HG03064 (cell line): ENCODE results near the gene DUS1L.
A peak's percentile ranks its signal among the peaks of the same experiment; 100 is the strongest.

ENCODE experiments used
- ATAC-seq: cut with Tn5 transposase; IDR thresholded peaks from one replicate; pipeline ENCODE4 v1.9.1; 2021; ENCODE audit warnings: low read depth; ENCODE audit not compliant: unreplicated experiment

The DUS1L gene

DNA sequence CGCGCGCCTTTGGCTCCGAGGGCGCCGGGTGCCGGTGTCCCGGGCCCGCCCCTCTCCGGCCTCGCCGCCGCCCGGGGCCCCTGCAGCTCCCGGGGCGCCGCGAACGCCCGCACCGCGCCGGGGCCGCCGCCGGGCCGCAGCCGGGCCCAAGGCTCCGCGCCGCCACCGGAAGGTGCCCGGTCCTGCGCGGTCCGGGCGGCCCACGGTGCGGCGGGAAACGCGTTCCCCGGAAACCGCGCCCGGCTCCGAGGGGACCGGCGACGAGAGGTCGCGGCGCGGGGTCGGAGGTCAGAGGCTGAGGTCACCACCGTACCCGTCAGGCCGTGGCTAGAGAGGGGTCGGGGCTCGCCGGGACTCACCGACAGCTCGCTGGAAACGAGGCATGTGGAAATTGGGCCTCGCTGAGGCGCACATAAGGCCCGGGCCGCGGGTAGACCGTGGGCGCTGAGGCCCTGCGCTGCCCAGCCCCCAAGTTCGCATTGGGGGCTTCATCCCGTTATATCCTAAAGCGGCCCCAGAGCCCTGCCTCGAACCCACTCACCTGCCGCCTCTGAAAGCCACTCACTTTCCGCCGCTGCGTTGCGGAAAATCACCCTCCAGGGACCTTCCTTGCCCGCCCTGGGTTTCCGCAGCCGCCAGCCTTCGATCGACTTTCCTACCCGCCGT is at the start of gene DUS1L:
TSS of gene DUS1L (minus strand) at position 167 of the 666 bp plus-strand sequence. CDS start 745 bp downstream, outside the sequence.
- no peak for ATAC-seq

DNA sequence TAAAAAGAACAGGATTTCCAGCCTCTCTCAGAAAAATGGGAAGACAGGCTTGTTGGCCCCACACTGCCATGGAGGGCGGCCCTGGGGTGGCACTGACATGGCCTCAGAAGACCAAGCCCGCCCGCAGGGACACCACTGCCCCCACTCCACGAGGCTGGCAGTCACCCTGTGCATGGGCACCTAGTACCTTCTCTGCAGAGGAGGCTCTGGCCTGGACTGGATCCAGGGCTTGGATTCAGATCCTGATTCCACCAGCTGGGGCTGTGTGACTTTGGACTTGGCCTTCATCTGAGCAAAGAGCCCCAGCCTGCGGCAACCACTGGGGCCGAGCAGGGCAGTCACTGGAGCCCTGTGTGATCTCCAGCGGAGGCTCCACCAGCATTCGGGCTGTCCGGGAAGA is 49.3 kb upstream of the DUS1L start:
- no peak for ATAC-seq

DNA sequence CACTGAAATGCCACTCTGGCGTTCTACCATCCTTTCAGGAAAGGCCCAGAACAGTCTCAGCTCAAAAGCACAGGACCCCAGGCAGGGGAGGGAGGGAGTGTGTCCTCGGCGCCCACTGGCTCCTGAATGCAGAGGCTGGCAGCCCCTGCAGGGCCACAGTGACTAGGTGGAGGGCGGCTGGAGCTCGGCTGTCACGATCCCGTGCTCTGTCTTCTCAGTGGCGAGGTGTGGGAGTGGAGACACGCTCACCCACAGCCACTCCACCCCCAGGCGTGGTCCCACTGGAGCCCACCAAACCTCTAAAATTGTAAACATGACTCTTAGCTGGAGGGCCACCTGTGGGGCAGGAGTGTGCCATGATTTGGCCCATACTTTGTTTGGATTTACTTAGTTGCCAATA is 48.8 kb upstream of the DUS1L start:
- ATAC-seq: no peak

DNA sequence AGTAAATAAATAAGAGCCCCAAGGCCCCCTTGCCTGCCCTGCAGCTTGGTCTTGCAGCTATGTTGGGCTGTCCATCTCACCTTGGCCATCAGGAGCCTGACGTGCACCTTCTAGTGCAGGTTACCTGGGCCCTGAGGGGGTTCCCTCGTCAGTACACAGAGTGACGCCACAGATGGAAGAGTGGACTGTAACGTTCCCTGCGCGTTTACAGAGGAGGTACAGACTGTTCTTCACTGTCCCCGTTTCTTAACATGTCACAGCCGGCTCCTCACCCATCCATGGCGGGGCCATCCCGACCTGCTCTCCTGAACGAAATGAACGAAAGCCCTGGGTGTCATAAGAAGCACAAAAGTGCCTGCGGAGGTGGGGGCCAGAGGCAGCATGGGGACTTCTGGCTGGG is 48.3 kb upstream of the DUS1L start:
- ATAC-seq: no peak

GRCh38 chr17:82113422-82113821 is 47.8 kb upstream of the DUS1L start:
- no peak for ATAC-seq

DNA sequence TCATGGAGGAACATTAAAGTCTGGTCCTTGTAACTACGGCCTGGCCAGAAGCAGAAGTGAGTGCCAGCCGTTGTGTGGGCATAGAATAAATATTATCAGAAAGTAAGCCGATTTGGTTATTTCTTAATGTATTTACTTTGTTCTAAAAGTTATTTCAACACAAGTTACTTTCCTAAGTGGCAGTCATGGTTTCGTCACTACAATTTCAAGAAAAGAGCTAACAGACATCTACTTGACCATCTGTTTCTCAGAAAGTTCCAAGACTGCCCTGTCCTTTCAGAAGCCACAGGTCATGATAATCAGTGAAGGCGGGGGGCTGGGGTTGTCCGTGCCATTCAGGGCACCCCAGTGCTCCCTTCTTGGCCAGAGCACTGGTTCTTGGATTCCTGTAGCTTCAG is 47.3 kb upstream of the DUS1L start:
- ATAC-seq: no peak

DNA sequence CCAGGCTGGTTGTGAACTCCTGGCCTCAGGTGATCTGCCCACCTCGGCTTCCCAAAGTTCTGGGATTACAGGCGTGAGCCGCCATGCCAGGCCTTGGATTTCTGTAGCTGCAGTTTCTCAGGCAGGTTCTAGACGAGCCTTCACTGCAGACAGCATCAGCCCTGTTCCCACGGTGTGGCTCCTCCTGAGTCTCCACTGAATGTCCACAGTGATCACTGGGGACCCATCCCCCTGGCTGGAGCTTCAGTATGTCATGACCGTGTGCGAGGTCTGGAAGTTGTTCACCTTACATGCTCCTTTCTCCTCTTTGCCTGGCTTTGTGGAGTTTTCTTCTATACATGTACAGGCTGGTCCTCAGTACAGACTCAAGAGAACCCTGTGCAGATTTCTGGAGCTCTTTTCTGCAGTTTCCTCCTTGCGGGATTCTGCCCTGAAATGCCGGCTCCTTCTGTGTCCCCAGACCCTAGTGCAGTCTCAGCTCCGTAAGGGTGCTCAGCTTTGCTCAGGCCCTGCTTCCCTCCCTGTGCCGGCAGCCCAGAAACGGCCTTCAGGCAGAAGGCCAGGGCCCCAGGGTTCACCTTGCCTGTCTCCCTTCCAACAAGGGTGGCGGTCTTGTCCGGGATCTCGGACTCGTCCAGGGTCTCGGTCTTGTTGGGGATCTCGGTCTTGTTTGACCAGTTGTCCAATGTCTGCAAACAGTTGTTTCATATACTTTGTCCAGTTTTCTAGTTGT is 46.7 kb upstream of the DUS1L start:
- ATAC-seq: no peak

- no peak for ATAC-seq
Observed at GRCh38 chr17:82110298-82110697, 44.7 kb upstream of the DUS1L start.

DNA sequence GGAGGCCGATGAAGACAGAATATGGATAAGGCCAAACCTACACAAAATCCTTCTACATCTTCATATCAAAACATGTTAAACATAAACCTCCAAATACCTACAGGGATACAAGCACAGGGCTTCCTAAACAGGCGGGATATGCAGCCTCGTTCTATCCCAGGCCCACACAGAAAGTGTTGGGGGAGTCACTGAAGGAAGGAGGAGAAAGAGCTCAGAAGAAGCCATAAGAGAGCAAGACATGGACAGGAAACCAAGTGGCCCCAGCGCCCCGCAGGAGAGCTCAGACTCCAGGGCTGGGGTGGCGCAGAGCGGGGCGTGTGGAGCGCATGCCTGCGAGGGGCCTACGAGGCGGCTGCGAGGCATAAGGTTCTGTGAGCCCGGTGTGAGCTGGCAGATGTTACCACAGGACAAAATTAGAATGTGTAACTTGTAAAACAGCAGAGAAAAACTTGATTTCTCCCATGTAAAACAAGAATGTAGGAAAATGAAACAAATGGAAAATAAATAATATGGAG is 43.4 kb upstream of the DUS1L start:
- no peak for ATAC-seq

- ATAC-seq: no peak
Observed at GRCh38 chr17:82108496-82108945, 42.9 kb upstream of the DUS1L start.

GRCh38 chr17:82108038-82108437 is 42.4 kb upstream of the DUS1L start:
- ATAC-seq: no peak

- ATAC-seq: no peak
Observed at GRCh38 chr17:82107341-82107860, 41.8 kb upstream of the DUS1L start.

DNA sequence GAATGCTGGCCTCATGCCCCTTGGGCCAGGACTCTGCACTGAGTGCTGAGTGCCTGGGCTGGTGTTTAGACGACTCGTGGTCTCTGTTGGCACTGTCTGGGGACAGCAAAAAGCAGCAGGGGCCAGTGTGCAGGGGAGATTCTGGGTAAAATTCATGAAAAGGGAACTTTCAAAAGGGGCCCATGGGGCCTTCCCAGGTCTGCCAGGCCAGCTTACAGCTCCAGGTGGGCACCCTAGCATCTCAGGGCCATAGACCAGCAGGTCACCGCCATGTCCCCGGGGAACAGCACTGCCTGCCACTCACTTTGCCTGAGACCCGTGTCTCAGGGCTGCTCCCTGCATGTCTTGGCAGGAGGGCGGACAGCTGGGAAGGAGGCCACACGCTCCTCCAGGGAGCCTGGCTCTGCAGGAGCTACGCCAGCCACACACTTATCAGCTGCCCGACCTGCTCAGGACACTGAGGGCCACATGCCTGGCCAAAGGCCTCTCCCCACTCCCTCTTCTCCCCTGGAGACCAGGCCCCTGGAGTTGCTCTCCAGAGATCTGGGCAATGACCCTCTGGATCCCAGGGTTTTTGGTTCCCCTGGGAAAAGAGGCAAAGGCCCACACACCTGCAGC is 41.2 kb upstream of the DUS1L start:
- no peak for ATAC-seq

DNA sequence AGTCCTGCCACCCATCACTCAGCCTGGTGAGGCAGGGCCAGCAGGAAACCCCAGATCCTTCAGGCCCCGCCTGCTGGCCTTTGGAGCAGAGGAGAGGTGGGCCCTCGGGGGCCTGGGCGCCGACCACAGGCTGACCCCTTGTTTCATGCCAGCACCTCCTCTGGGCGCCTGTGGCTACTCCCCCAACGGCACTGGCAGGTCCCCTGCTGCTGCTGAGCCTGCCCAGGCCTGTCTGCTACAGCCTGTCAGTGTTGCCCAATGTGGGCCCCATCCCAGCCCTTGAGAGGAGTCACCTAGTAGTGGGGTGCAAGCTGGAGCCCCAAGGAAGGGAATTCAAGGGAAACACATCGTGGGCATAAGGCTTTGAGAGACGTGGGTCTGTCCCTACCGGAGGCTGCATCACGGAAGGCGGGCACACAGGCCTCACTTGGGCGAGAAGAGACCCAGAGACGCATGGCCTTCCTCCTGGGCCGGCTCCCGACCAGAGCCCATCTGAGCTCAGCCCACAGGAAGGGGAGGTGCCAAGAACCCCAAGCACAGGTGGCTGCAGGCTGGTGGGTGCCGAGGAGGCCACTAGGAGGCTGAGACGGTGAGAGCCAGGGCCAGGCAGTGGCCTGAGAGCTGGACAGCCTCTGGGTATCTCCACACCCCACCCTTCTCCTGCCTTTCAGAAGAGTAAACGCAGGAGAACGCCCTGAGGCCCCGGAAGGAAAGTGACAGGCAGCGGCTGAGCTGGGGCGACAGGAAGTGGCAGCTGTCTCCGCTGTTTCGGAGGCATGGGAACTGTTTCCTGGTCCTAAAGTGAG is 40.5 kb upstream of the DUS1L start:
- peak; percentile 64 for ATAC-seq

GRCh38 chr17:82105417-82105881 is 39.8 kb upstream of the DUS1L start:
- ATAC-seq: no peak

DNA sequence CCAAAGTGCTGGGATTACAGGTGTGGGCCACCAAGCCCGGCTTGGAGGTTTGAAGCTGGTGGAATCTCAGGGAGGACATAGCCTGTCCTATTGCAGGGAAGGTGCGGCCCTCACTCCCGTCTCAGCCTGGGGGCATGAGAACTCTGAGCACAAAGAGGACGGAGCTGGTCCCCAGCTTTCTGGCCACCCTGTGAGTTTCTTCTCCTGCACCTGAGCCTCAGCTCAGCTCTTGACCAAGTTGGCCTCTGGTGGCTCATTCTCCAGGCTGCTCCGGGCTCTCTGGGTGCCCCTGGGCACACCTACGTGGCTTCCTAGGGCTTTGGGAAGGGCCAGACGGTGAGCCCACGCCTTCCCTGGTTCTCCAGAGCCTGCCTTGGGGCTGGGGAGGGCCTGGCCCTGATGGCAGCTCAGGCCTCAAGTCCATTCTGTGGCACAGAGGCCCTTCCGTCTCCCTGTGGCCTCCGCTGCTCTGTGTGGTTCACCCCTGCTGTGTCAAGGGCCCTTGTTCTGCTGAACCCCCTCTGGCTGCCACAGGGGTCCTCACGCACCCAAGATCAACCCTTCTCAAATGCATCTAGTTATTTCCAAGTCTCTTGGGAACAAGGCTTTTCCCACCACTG is 39.3 kb upstream of the DUS1L start:
- ATAC-seq: no peak

- ATAC-seq: no peak
Observed at GRCh38 chr17:82103553-82104451, 38.2 kb upstream of the DUS1L start.

GRCh38 chr17:82101767-82102679 is 36.4 kb upstream of the DUS1L start:
- ATAC-seq: no peak
